ENCODE results near the gene LRIG2. TPM values are rescaled to one million over a fixed set of nuclear protein-coding genes. Genes with fewer than 3 reads are reported as not detected.
A peak's percentile ranks its signal among the peaks of the same experiment; 100 is the strongest.

LRIG2 gene
- total RNA-seq, 1 experiment from 2014 or later: 22.5 TPM

DNA sequence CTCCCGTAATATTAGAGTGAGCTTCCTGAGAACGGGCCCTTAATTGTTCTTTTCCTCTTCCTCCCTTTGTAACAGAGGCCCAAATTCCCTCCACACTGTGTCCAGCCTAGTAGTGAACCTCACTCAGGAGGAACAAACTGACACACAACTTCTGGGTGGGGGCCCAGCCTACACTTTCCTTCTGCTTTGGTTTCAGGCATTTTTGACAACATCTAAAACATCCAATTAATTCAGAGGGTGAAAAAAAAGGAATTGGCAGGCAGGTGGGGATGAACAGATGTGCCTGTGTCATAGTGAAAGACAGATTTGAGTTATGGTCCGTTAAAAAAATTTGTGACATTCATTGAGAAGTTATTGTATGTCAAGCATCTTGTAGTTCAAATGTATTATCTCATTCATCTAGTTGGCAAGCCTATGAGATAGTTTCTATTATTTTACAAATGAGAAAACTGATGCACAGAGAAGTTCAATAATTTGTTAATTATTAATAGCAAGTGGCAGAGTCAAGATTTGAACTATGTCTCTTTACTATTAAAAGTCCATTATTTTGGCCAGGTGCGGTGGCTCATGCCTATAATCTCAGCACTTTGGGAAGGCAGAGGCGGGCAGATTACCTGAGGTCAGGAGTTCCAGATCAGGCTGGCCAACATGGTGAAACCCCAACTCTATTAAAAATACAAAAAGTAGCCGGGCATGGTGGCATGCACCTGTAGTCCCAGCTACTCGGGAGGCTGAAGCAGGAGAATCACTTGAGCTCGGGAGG is 41.6 kb upstream of the LRIG2 start:
- DNase-seq (ENCODE audit: low spot score) (no peak), ATAC-seq (no peak)
- TF ChIP-seq HMGA2 (CRISPR knock-in tag; IDR thresholded peaks at IDR 0.05) (no peak), OVOL2 (CRISPR knock-in tag; IDR thresholded peaks at IDR 0.05; ENCODE audit: borderline replicate concordance) (no peak), TP53 (CRISPR knock-in tag; IDR thresholded peaks at IDR 0.05) (no peak)
- TF ChIP-seq, protein P1, sequence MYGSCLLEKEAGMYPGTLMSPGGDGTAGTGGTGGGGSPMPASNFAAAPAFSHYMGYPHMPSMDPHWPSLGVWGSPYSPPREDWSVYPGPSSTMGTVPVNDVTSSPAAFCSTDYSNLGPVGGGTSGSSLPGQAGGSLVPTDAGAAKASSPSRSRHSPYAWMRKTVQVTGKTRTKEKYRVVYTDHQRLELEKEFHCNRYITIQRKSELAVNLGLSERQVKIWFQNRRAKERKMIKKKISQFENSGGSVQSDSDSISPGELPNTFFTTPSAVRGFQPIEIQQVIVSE (CRISPR knock-in tag; IDR thresholded peaks at IDR 0.05; ENCODE audit: borderline replicate concordance): no peak
- TF ChIP-seq, protein P2, sequence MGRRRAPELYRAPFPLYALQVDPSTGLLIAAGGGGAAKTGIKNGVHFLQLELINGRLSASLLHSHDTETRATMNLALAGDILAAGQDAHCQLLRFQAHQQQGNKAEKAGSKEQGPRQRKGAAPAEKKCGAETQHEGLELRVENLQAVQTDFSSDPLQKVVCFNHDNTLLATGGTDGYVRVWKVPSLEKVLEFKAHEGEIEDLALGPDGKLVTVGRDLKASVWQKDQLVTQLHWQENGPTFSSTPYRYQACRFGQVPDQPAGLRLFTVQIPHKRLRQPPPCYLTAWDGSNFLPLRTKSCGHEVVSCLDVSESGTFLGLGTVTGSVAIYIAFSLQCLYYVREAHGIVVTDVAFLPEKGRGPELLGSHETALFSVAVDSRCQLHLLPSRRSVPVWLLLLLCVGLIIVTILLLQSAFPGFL (CRISPR knock-in tag; IDR thresholded peaks at IDR 0.05; ENCODE audit: borderline replicate concordance): no peak
- TF ChIP-seq, protein P3, sequence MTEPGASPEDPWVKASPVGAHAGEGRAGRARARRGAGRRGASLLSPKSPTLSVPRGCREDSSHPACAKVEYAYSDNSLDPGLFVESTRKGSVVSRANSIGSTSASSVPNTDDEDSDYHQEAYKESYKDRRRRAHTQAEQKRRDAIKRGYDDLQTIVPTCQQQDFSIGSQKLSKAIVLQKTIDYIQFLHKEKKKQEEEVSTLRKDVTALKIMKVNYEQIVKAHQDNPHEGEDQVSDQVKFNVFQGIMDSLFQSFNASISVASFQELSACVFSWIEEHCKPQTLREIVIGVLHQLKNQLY (CRISPR knock-in tag; IDR thresholded peaks at IDR 0.05): no peak
- TF ChIP-seq, protein P4, sequence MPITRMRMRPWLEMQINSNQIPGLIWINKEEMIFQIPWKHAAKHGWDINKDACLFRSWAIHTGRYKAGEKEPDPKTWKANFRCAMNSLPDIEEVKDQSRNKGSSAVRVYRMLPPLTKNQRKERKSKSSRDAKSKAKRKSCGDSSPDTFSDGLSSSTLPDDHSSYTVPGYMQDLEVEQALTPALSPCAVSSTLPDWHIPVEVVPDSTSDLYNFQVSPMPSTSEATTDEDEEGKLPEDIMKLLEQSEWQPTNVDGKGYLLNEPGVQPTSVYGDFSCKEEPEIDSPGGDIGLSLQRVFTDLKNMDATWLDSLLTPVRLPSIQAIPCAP (CRISPR knock-in tag; IDR thresholded peaks at IDR 0.05): no peak
- TF ChIP-seq, protein P5, sequence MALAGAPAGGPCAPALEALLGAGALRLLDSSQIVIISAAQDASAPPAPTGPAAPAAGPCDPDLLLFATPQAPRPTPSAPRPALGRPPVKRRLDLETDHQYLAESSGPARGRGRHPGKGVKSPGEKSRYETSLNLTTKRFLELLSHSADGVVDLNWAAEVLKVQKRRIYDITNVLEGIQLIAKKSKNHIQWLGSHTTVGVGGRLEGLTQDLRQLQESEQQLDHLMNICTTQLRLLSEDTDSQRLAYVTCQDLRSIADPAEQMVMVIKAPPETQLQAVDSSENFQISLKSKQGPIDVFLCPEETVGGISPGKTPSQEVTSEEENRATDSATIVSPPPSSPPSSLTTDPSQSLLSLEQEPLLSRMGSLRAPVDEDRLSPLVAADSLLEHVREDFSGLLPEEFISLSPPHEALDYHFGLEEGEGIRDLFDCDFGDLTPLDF (CRISPR knock-in tag; IDR thresholded peaks at IDR 0.05): no peak
- ChIA-PET POLR2A (no interaction called here), CTCF (interaction anchor here (0.7 to 2.8 kb wide), 2 partner anchors 11 to 78 kb away, joined by 3 to 10 read pairs; no protein-coding TSS in a partner anchor)
- H3K9me3 Mint-ChIP-seq: no peaks in the 10 kb centered on the region
- H3K4me1 Mint-ChIP-seq: peaks cover 50% of the 10 kb centered on the region
- H3K27ac Mint-ChIP-seq: peak overlapping the region; percentile 40
- H3K36me3 Mint-ChIP-seq: no peaks in the 10 kb centered on the region
- H3K4me3 Mint-ChIP-seq: no peak overlapping the region
- no peaks in the 10 kb centered on the region for H3K27me3 Mint-ChIP-seq (ENCODE audit: low read depth)

DNA sequence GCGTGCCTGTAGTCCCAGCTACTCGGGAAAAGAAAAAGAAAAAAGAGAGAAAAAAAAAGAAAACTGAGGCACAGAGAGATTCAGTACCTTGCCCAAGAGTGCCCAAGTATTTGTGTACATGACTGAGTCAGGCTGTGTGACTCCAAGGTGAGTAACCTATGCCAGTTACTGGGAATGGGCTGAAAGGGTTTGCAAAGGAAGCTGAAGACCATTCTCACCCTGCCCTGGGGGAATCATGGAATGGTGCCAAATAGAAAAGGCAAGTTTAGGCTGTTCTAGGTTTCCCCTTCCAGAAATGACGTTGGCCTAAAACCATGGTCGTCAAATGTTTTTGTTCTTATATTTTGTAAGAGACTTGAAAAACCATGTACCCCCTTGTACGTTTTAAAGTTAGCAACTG is 37.9 kb upstream of the LRIG2 start:
- DNase-seq (ENCODE audit: low spot score) (no peak), ATAC-seq (no peak)
- Mint-ChIP-seq H3K4me1 (peaks cover 32% of the 10 kb centered on the region), H3K27ac (no peak overlapping the region), H3K36me3 (no peaks in the 10 kb centered on the region), H3K27me3 (ENCODE audit: low read depth) (no peaks in the 10 kb centered on the region), H3K9me3 (no peaks in the 10 kb centered on the region), H3K4me3 (no peak overlapping the region)
- POLR2A ChIA-PET: interaction anchor here (0.7 kb wide), 1 partner anchor 82 kb away, joined by 3 read pairs; no protein-coding TSS in a partner anchor
- CTCF ChIA-PET: interaction anchor here (1.5 kb wide), 1 partner anchor 37 kb away, joined by 4 read pairs; no protein-coding TSS in a partner anchor
- TF ChIP-seq, protein P6, sequence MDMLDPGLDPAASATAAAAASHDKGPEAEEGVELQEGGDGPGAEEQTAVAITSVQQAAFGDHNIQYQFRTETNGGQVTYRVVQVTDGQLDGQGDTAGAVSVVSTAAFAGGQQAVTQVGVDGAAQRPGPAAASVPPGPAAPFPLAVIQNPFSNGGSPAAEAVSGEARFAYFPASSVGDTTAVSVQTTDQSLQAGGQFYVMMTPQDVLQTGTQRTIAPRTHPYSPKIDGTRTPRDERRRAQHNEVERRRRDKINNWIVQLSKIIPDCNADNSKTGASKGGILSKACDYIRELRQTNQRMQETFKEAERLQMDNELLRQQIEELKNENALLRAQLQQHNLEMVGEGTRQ (CRISPR knock-in tag; IDR thresholded peaks at IDR 0.05): no peak
- TF ChIP-seq, protein P7, sequence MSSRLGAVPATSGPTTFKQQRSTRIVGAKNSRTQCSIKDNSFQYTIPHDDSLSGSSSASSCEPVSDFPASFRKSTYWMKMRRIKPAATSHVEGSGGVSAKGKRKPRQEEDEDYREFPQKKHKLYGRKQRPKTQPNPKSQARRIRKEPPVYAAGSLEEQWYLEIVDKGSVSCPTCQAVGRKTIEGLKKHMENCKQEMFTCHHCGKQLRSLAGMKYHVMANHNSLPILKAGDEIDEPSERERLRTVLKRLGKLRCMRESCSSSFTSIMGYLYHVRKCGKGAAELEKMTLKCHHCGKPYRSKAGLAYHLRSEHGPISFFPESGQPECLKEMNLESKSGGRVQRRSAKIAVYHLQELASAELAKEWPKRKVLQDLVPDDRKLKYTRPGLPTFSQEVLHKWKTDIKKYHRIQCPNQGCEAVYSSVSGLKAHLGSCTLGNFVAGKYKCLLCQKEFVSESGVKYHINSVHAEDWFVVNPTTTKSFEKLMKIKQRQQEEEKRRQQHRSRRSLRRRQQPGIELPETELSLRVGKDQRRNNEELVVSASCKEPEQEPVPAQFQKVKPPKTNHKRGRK (CRISPR knock-in tag; IDR thresholded peaks at IDR 0.05; ENCODE audit: borderline replicate concordance): no peak
- TF ChIP-seq NFYB (CRISPR knock-in tag; conservative IDR thresholded peaks at IDR 0.05; ENCODE audit: low read depth) (no peak), JUN (CRISPR knock-in tag; IDR thresholded peaks at IDR 0.05) (no peak), ZNF671 (CRISPR knock-in tag; IDR thresholded peaks at IDR 0.05) (no peak), SOX15 (CRISPR knock-in tag; IDR thresholded peaks at IDR 0.05) (no peak), SP1 (CRISPR knock-in tag; conservative IDR thresholded peaks at IDR 0.05) (no peak), NFATC4 (CRISPR knock-in tag; IDR thresholded peaks at IDR 0.05) (no peak), ZNF317 (CRISPR knock-in tag; IDR thresholded peaks at IDR 0.05; ENCODE audit: borderline replicate concordance, low read depth) (no peak)
- TF ChIP-seq, protein P8, sequence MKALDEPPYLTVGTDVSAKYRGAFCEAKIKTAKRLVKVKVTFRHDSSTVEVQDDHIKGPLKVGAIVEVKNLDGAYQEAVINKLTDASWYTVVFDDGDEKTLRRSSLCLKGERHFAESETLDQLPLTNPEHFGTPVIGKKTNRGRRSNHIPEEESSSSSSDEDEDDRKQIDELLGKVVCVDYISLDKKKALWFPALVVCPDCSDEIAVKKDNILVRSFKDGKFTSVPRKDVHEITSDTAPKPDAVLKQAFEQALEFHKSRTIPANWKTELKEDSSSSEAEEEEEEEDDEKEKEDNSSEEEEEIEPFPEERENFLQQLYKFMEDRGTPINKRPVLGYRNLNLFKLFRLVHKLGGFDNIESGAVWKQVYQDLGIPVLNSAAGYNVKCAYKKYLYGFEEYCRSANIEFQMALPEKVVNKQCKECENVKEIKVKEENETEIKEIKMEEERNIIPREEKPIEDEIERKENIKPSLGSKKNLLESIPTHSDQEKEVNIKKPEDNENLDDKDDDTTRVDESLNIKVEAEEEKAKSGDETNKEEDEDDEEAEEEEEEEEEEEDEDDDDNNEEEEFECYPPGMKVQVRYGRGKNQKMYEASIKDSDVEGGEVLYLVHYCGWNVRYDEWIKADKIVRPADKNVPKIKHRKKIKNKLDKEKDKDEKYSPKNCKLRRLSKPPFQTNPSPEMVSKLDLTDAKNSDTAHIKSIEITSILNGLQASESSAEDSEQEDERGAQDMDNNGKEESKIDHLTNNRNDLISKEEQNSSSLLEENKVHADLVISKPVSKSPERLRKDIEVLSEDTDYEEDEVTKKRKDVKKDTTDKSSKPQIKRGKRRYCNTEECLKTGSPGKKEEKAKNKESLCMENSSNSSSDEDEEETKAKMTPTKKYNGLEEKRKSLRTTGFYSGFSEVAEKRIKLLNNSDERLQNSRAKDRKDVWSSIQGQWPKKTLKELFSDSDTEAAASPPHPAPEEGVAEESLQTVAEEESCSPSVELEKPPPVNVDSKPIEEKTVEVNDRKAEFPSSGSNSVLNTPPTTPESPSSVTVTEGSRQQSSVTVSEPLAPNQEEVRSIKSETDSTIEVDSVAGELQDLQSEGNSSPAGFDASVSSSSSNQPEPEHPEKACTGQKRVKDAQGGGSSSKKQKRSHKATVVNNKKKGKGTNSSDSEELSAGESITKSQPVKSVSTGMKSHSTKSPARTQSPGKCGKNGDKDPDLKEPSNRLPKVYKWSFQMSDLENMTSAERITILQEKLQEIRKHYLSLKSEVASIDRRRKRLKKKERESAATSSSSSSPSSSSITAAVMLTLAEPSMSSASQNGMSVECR (CRISPR knock-in tag; IDR thresholded peaks at IDR 0.05; ENCODE audit: borderline replicate concordance): no peak
- TF ChIP-seq, protein P9, sequence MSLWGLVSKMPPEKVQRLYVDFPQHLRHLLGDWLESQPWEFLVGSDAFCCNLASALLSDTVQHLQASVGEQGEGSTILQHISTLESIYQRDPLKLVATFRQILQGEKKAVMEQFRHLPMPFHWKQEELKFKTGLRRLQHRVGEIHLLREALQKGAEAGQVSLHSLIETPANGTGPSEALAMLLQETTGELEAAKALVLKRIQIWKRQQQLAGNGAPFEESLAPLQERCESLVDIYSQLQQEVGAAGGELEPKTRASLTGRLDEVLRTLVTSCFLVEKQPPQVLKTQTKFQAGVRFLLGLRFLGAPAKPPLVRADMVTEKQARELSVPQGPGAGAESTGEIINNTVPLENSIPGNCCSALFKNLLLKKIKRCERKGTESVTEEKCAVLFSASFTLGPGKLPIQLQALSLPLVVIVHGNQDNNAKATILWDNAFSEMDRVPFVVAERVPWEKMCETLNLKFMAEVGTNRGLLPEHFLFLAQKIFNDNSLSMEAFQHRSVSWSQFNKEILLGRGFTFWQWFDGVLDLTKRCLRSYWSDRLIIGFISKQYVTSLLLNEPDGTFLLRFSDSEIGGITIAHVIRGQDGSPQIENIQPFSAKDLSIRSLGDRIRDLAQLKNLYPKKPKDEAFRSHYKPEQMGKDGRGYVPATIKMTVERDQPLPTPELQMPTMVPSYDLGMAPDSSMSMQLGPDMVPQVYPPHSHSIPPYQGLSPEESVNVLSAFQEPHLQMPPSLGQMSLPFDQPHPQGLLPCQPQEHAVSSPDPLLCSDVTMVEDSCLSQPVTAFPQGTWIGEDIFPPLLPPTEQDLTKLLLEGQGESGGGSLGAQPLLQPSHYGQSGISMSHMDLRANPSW (CRISPR knock-in tag; conservative IDR thresholded peaks at IDR 0.05; ENCODE audit: low read depth): no peak

All from WTC11 (cell line).